ENCODE measurements around the gene SLC13A1.

GRCh38 chr7:123208793-123209192 lies 9.0 kb upstream of the SLC13A1 start:
- TF ChIP-seq CTCF (IDR thresholded peaks at IDR 0.05) (peak in 2 of 3 experiments; percentile 28 to 31), POLR2A (IDR thresholded peaks at IDR 0.05) (no peak)
